H1 (cell line): ENCODE data around the gene ATP6V0A1. TPM values are rescaled to one million over a fixed set of nuclear protein-coding genes. Genes with fewer than 3 reads are reported as not detected.

Source experiments
- CTCF ChIA-PET: fragments of 300-600 bp; sonication (Branson Sonifier 250); formaldehyde crosslinking; loops from one replicate; lab custom pipeline; 2021; ENCODE audit not compliant: partially characterized antibody; lab: Charles Lee
- POLR2A ChIA-PET: fragments of 300-600 bp; sonication (Branson Sonifier 250); formaldehyde crosslinking; loops from one replicate; lab custom pipeline; 2021; ENCODE audit warnings: inconsistent platforms; ENCODE audit not compliant: partially characterized antibody; lab: Charles Lee
- DNase-seq, 2 experiments: peaks; one replicate each; pipeline versions ENCODE4 v3.0.0 to v3.0.0-alpha.2; 2010 to 2022; ENCODE audit warnings: low spot score in 2 of 2, low read depth in 1 of 2, mixed read lengths in 1 of 2
- FAIRE-seq: peaks from 2 replicates; lab custom pipeline; 2011; peaks lifted over from hg19 to GRCh38; lab: Jason Lieb, UNC
- H2AFZ ChIP-seq: 2 replicates; pipeline ENCODE4 v1.8.1; 2012; ENCODE audit warnings: low read length, inconsistent platforms
- H2AK5ac ChIP-seq: 2 replicates; pipeline ENCODE4 v1.6.1; 2013; ENCODE audit warnings: low read depth, low read length
- H2BK120ac ChIP-seq: replicated peaks from 2 replicates; pipeline ENCODE3; 2013; ENCODE audit warnings: low read depth, low read length, inconsistent platforms
- H2BK12ac ChIP-seq: 2 replicates; pipeline ENCODE4 v1.6.1; 2013; ENCODE audit warnings: low read depth, low read length
- H2BK15ac ChIP-seq: 2 replicates; pipeline ENCODE4 v1.6.1; 2013; ENCODE audit warnings: low read length
- H2BK20ac ChIP-seq: 2 replicates; pipeline ENCODE4 v1.6.1; 2013; ENCODE audit warnings: low read length
- H2BK5ac ChIP-seq: 2 replicates; pipeline ENCODE4 v1.6.1; 2013; ENCODE audit warnings: low read depth, low read length
- H3K14ac ChIP-seq: 2 replicates; pipeline ENCODE4 v1.6.1; 2013; ENCODE audit warnings: inconsistent platforms; ENCODE audit not compliant: insufficient read length
- H3K18ac ChIP-seq: 2 replicates; pipeline ENCODE4 v1.6.1; 2013; ENCODE audit warnings: low read length; ENCODE audit errors: extremely low read depth
- H3K23ac ChIP-seq: 2 replicates; pipeline ENCODE4 v1.6.1; 2013; ENCODE audit warnings: inconsistent platforms; ENCODE audit not compliant: insufficient read length
- H3K23me2 ChIP-seq: 2 replicates; pipeline ENCODE4 v1.6.1; 2013; ENCODE audit warnings: low read depth, low read length
- H3K27ac ChIP-seq: 2 replicates; pipeline ENCODE4 v1.6.1; 2011; ENCODE audit warnings: low read depth, low read length, inconsistent platforms
- H3K27me3 ChIP-seq, 4 experiments: replicated peaks in 1 of 4; 1 replicate in 1 of 4; 2 replicates in 3 of 4; pipeline versions ENCODE4 v1.6.1 to v1.8.1; 2011 to 2013; ENCODE audit warnings: low read length in 3 of 4, mild to moderate bottlenecking in 3 of 4, inconsistent platforms in 2 of 4, mixed read lengths in 2 of 4, moderate library complexity in 1 of 4; ENCODE audit not compliant: control insufficient read depth in 3 of 4, insufficient read depth in 3 of 4; ENCODE audit errors: extremely low read depth in 1 of 4
- H3K36me3 ChIP-seq, 4 experiments: 2 replicates each; pipeline versions ENCODE4 v1.6.1 to v1.8.1; 2011 to 2013; ENCODE audit warnings: mild to moderate bottlenecking in 4 of 4, low read length in 3 of 4, moderate library complexity in 2 of 4, control low read depth in 1 of 4, inconsistent platforms in 1 of 4; ENCODE audit not compliant: insufficient read depth in 4 of 4, control insufficient read depth in 2 of 4
- H3K4ac ChIP-seq: replicated peaks from 2 replicates; pipeline ENCODE3; 2013; ENCODE audit warnings: low read length, low read depth, mixed read lengths, inconsistent platforms; ENCODE audit not compliant: insufficient read length
- H3K4me1 ChIP-seq, 4 experiments: replicated peaks in 1 of 4; 1 replicate in 1 of 4; 2 replicates in 3 of 4; pipeline versions ENCODE4 v1.6.1 to v1.8.1; 2011 to 2013; ENCODE audit warnings: low read length in 3 of 4, inconsistent platforms in 2 of 4, mixed read lengths in 1 of 4; ENCODE audit not compliant: insufficient read depth in 4 of 4, control insufficient read depth in 3 of 4
- H3K4me2 ChIP-seq, 2 experiments: 2 replicates each; pipeline versions ENCODE4 v1.6.1 to v1.8.1; 2011 to 2013; ENCODE audit warnings: low read depth in 2 of 2, low read length in 2 of 2, control low read depth in 1 of 2, inconsistent platforms in 1 of 2, mild to moderate bottlenecking in 1 of 2; ENCODE audit not compliant: insufficient read depth in 1 of 2
- H3K4me3 ChIP-seq, 4 experiments: fragments of 200-600, 300-600 bp in 1 of 4; sonication (generic), shearing (Covaris generic), sonication (Bioruptor Twin) in 1 of 4; 2 replicates each; pipeline versions ENCODE4 v1.5.1 to v1.8.1; 2011 to 2016; ENCODE audit warnings: low read length in 4 of 4, low read depth in 3 of 4, control low read depth in 2 of 4, inconsistent platforms in 2 of 4, mild to moderate bottlenecking in 2 of 4, mixed read lengths in 1 of 4, moderate library complexity in 1 of 4; ENCODE audit not compliant: insufficient read depth in 2 of 4; ENCODE audit errors: extremely low read depth in 1 of 4
- H3K56ac ChIP-seq: replicated peaks from 2 replicates; pipeline ENCODE3; 2013; ENCODE audit warnings: low read depth, mild to moderate bottlenecking, mixed read lengths, low read length, inconsistent platforms; ENCODE audit not compliant: insufficient read length
- H3K79me1 ChIP-seq: 2 replicates; pipeline ENCODE4 v1.6.1; 2013; ENCODE audit warnings: low read depth, low read length, control low read depth
- H3K79me2 ChIP-seq, 2 experiments: 2 replicates each; pipeline versions ENCODE4 v1.6.1 to v1.8.1; 2012 to 2013; ENCODE audit warnings: low read length in 2 of 2, mild to moderate bottlenecking in 2 of 2, inconsistent platforms in 1 of 2; ENCODE audit not compliant: insufficient read depth in 2 of 2, control insufficient read depth in 1 of 2
- H3K9ac ChIP-seq, 4 experiments: replicated peaks in 1 of 4; 1 replicate in 1 of 4; 2 replicates in 3 of 4; pipeline versions ENCODE4 v1.6.1 to v1.8.1; 2011 to 2013; ENCODE audit warnings: low read depth in 3 of 4, low read length in 3 of 4, control low read depth in 2 of 4, mild to moderate bottlenecking in 2 of 4, moderate library complexity in 2 of 4, inconsistent platforms in 1 of 4; ENCODE audit errors: extremely low read depth in 1 of 4
- H3K9me3 ChIP-seq, 2 experiments: 2 replicates each; pipeline versions ENCODE4 v1.6.1 to v1.8.1; 2012 to 2013; ENCODE audit warnings: mild to moderate bottlenecking in 2 of 2, moderate library complexity in 2 of 2, control low read depth in 1 of 2, inconsistent platforms in 1 of 2, low read depth in 1 of 2, low read length in 1 of 2, mixed read lengths in 1 of 2; ENCODE audit not compliant: insufficient read depth in 2 of 2
- H4K20me1 ChIP-seq, 2 experiments: replicated peaks in 1 of 2; 2 replicates each; pipeline versions ENCODE3 to v1.8.1; 2011 to 2013; ENCODE audit warnings: inconsistent platforms in 2 of 2, low read length in 2 of 2, mild to moderate bottlenecking in 1 of 2; ENCODE audit not compliant: insufficient read depth in 2 of 2, control insufficient read depth in 1 of 2
- H4K5ac ChIP-seq: 2 replicates; pipeline ENCODE4 v1.6.1; 2013; ENCODE audit warnings: low read length, low read depth, mixed read lengths, inconsistent platforms; ENCODE audit not compliant: insufficient read length
- H4K8ac ChIP-seq: 2 replicates; pipeline ENCODE4 v1.8.0; 2013; ENCODE audit warnings: mild to moderate bottlenecking, moderate library complexity, low read length, inconsistent platforms; ENCODE audit not compliant: insufficient read depth; ENCODE audit errors: extremely low read depth
- H4K91ac ChIP-seq: replicated peaks from 2 replicates; pipeline ENCODE3; 2013; ENCODE audit warnings: low read length, mixed read lengths, inconsistent platforms; ENCODE audit not compliant: insufficient read length
- CBX5 ChIP-seq: fragments of 300-800, 300-1000 bp; sonication (generic); IDR thresholded peaks from 2 replicates; pipeline ENCODE4 v1.7.1; 2016; ENCODE audit warnings: antibody characterized with exemption, low read length, low read depth
- RBBP5 ChIP-seq: IDR thresholded peaks from 2 replicates; pipeline ENCODE4 v1.7.1; 2012; ENCODE audit warnings: low read depth, mild to moderate bottlenecking, inconsistent platforms, low read length, moderate library complexity, borderline replicate concordance
- RFX5 ChIP-seq: IDR thresholded peaks from 2 replicates; pipeline ENCODE4 v1.6.1; 2011; ENCODE audit warnings: low read depth, low read length, improper control_type of control experiment, borderline replicate concordance
- SIN3A ChIP-seq, 2 experiments: IDR thresholded peaks in 1 of 2; conservative IDR thresholded peaks in 1 of 2; 2 replicates each; pipeline ENCODE4 v1.6.1; 2011 to 2012; ENCODE audit warnings: low read length in 2 of 2, improper control_type of control experiment in 1 of 2, low read depth in 1 of 2, mild to moderate bottlenecking in 1 of 2
- WGBS, 2 experiments: shearing (Covaris generic) in 1 of 2; methylation state at CpG; one replicate each; pipeline versions ENCODE4 v1.1.6 to v1.1.7; 2013 to 2015; ENCODE audit warnings: low lambda C conversion rate in 2 of 2, mixed read lengths in 2 of 2, inconsistent platforms in 1 of 2, low coverage in 1 of 2, missing lambda C conversion rate in 1 of 2; ENCODE audit not compliant: insufficient replicate concordance in 2 of 2, insufficient coverage in 1 of 2, insufficient read length in 1 of 2; ENCODE audit errors: extremely low coverage in 1 of 2, missing lambda C conversion rate in 1 of 2; 5-methylcytosine and 5-hydroxymethylcytosine counted together
- polyA plus RNA-seq, 7 experiments: library from polyadenylated mRNA; depleted of rRNA in 3 of 7; stranded (reverse) in 5 of 7; unstranded in 2 of 7; fragments of >200 nt in 5 of 7; fragments of 200-250 nt in 2 of 7; gene quantifications; 1 replicate in 5 of 7; 2 replicates in 1 of 7; 4 replicates in 1 of 7; pipeline versions ENCODE4 v1.2.1 to v1.2.3, GENCODE V29; 2011 to 2013; ENCODE audit warnings: missing spikeins in 2 of 7, mixed read lengths in 2 of 7
- total RNA-seq: library from RNA; stranded (reverse); fragmentation: NEBNext Ultra II Directional; extraction: Animal tissue kit (Norgen Biotek cat#: 25700); gene quantifications from 2 replicates; pipeline ENCODE4 v1.2.1, GENCODE V29; 2021
- TF ChIP-seq, protein P1 (sequence below): IDR thresholded peaks from 2 replicates; pipeline ENCODE4 v1.6.1; 2012; ENCODE audit warnings: low read length, inconsistent platforms
- TF ChIP-seq, protein P2 (sequence below): IDR thresholded peaks from 2 replicates; pipeline ENCODE4 v1.6.1; 2012; ENCODE audit warnings: inconsistent platforms

ATP6V0A1 gene
- total and polyA plus RNA-seq, 2 of the 8 experiments (the other 6 are each of a cell fraction or from before 2014, with no cell fraction given) = 55.3 to 63.4 TPM

DNA sequence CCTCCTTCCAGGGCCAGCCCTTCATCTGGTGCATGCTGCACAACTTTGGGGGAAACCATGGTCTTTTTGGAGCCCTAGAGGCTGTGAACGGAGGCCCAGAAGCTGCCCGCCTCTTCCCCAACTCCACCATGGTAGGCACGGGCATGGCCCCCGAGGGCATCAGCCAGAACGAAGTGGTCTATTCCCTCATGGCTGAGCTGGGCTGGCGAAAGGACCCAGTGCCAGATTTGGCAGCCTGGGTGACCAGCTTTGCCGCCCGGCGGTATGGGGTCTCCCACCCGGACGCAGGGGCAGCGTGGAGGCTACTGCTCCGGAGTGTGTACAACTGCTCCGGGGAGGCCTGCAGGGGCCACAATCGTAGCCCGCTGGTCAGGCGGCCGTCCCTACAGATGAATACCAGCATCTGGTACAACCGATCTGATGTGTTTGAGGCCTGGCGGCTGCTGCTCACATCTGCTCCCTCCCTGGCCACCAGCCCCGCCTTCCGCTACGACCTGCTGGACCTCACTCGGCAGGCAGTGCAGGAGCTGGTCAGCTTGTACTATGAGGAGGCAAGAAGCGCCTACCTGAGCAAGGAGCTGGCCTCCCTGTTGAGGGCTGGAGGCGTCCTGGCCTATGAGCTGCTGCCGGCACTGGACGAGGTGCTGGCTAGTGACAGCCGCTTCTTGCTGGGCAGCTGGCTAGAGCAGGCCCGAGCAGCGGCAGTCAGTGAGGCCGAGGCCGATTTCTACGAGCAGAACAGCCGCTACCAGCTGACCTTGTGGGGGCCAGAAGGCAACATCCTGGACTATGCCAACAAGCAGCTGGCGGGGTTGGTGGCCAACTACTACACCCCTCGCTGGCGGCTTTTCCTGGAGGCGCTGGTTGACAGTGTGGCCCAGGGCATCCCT lies 84.8 kb downstream of the ATP6V0A1 start:
- H2BK12ac ChIP-seq = no peak overlapping the region
- no peaks in the 10 kb centered on the region; the same call in 1 of the 2 replicates for H3K23me2 ChIP-seq
- no peak overlapping the region for H3K14ac ChIP-seq
- H3K4me2 ChIP-seq = no peak overlapping the region
- no peaks in the 10 kb centered on the region for H3K79me2 ChIP-seq
- no peak overlapping the region for H3K4me3 ChIP-seq
- H3K18ac ChIP-seq = no peak overlapping the region
- H4K20me1 ChIP-seq = peaks cover 1 to 4% of the 10 kb centered on the region in 2 experiments
- no peaks in the 10 kb centered on the region; the same call in 1 of the 2 replicates for H3K79me1 ChIP-seq
- no peak overlapping the region for H3K9ac ChIP-seq
- 92% methylated on average over 39 of the region's 39 CpGs; no CpG with 5 or more reads in 1 of the 2 experiments for WGBS, 2 experiments
- no peak overlapping the region for H4K91ac ChIP-seq
- CTCF ChIA-PET = interaction anchor here (1.1 to 2.3 kb wide), 4 partner anchors 14 to 113 kb away, joined by 3 to 6 read pairs (median 4); no protein-coding TSS in a partner anchor
- no peak overlapping the region for H4K8ac ChIP-seq
- H2BK120ac ChIP-seq = no peak overlapping the region
- no peaks in the 10 kb centered on the region for H3K9me3 ChIP-seq
- FAIRE-seq = no peak
- H3K4me1 ChIP-seq = peaks cover 0 to 5% (median 4%) of the 10 kb centered on the region in 4 experiments; a peak in 4 of 7 replicates
- H2AFZ ChIP-seq = no peak overlapping the region
- H3K27ac ChIP-seq = no peak overlapping the region
- POLR2A ChIA-PET = interaction anchor here (0.6 kb wide), 1 partner anchor 11 kb away, joined by 3 read pairs; no protein-coding TSS in a partner anchor
- H3K56ac ChIP-seq = no peak overlapping the region
- no peak overlapping the region for H2BK5ac ChIP-seq
- H2BK15ac ChIP-seq = no peak overlapping the region
- no peak overlapping the region for H3K23ac ChIP-seq
- H2BK20ac ChIP-seq = no peak overlapping the region
- no peaks in the 10 kb centered on the region for H3K27me3 ChIP-seq
- no peak for DNase-seq
- no peak overlapping the region for H3K4ac ChIP-seq
- H3K36me3 ChIP-seq = peaks cover 0 to 15% (median 8%) of the 10 kb centered on the region in 4 experiments; a peak in 5 of 8 replicates
- no peak overlapping the region for H4K5ac ChIP-seq
- no peak overlapping the region for H2AK5ac ChIP-seq
- TF ChIP-seq, protein P1, sequence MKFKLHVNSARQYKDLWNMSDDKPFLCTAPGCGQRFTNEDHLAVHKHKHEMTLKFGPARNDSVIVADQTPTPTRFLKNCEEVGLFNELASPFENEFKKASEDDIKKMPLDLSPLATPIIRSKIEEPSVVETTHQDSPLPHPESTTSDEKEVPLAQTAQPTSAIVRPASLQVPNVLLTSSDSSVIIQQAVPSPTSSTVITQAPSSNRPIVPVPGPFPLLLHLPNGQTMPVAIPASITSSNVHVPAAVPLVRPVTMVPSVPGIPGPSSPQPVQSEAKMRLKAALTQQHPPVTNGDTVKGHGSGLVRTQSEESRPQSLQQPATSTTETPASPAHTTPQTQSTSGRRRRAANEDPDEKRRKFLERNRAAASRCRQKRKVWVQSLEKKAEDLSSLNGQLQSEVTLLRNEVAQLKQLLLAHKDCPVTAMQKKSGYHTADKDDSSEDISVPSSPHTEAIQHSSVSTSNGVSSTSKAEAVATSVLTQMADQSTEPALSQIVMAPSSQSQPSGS = no peak
- no peak for TF ChIP-seq CBX5
- TF ChIP-seq RBBP5 = no peak
- TF ChIP-seq RFX5 = no peak
- no peak for TF ChIP-seq SIN3A (conservative IDR thresholded peaks at IDR 0.05 in 1 of 2, IDR thresholded peaks at IDR 0.05 in 1 of 2; ENCODE audit: low read depth in 1 of 2, low read length in 2 of 2)
- TF ChIP-seq, protein P2, sequence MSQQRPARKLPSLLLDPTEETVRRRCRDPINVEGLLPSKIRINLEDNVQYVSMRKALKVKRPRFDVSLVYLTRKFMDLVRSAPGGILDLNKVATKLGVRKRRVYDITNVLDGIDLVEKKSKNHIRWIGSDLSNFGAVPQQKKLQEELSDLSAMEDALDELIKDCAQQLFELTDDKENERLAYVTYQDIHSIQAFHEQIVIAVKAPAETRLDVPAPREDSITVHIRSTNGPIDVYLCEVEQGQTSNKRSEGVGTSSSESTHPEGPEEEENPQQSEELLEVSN = no peak
